Measurements from ENCODE around the gene OPTC.

GRCh38 chr1:203497269-203497777 lies 3.4 kb downstream of the OPTC start:
- TF ChIP-seq CTCF (IDR thresholded peaks at IDR 0.05) (no peak), POLR2A (IDR thresholded peaks at IDR 0.05) (no peak)
